ENCODE measurements around the gene SYNGR3.
"Not testable (repeated sequence)": the region's sequence is repeated elsewhere in the genome, so short reads cannot be mapped to it uniquely, and the experiment has no call there.

Gene SYNGR3

GRCh38 chr16:1989209-1990100, at the start of gene SYNGR3:
SYNGR3 (plus strand) TSS chr16:1989970; CDS start chr16:1990103, 133 bp downstream.
- in situ Hi-C loops (cut with MboI; ENCODE audit: low sequenced_read_pairs) = no loop called here

GRCh38 chr16:1940273-1941161, 49.3 kb upstream of the SYNGR3 start:
- in situ Hi-C loops (cut with MboI; ENCODE audit: low sequenced_read_pairs) = no loop called here

- in situ Hi-C loops (cut with MboI; ENCODE audit: low sequenced_read_pairs) = no loop called here
Measured at GRCh38 chr16:1941162-1942046, 48.4 kb upstream of the SYNGR3 start.

- in situ Hi-C loops (cut with MboI; ENCODE audit: low sequenced_read_pairs) = no loop called here
Measured at GRCh38 chr16:1942047-1942809, 47.5 kb upstream of the SYNGR3 start.

GRCh38 chr16:1942810-1943726, 46.7 kb upstream of the SYNGR3 start, which contains the start of gene MSRB1:
MSRB1 (minus strand) TSS chr16:1943199; CDS start chr16:1943156, 43 bp downstream.
- in situ Hi-C loops (cut with MboI; ENCODE audit: low sequenced_read_pairs) = no loop called here

- in situ Hi-C loops (cut with MboI; ENCODE audit: low sequenced_read_pairs) = no loop called here
Measured at GRCh38 chr16:1944612-1945199, 45.1 kb upstream of the SYNGR3 start.

GRCh38 chr16:1945559-1946391, 44.0 kb upstream of the SYNGR3 start:
- in situ Hi-C loops (cut with MboI; ENCODE audit: low sequenced_read_pairs) = no loop called here

- in situ Hi-C loops (cut with MboI; ENCODE audit: low sequenced_read_pairs) = no loop called here
Measured at GRCh38 chr16:1946495-1947368, 43.0 kb upstream of the SYNGR3 start.

- in situ Hi-C loops (cut with MboI; ENCODE audit: low sequenced_read_pairs) = no loop called here
Measured at GRCh38 chr16:1947369-1947670, 42.5 kb upstream of the SYNGR3 start.

GRCh38 chr16:1949507-1949906, 40.3 kb upstream of the SYNGR3 start:
- in situ Hi-C loops (cut with MboI; ENCODE audit: low sequenced_read_pairs) = no loop called here

GRCh38 chr16:1950047-1950446, 39.7 kb upstream of the SYNGR3 start:
- in situ Hi-C loops (cut with MboI; ENCODE audit: low sequenced_read_pairs) = no loop called here

GRCh38 chr16:1950559-1950958, 39.2 kb upstream of the SYNGR3 start:
- in situ Hi-C loops (cut with MboI; ENCODE audit: low sequenced_read_pairs) = no loop called here

- in situ Hi-C loops (cut with MboI; ENCODE audit: low sequenced_read_pairs) = no loop called here
Measured at GRCh38 chr16:1953734-1954133, 36.0 kb upstream of the SYNGR3 start.

- in situ Hi-C loops (cut with MboI; ENCODE audit: low sequenced_read_pairs) = not testable (repeated sequence)
Measured at GRCh38 chr16:1957434-1958142, 32.2 kb upstream of the SYNGR3 start.

GRCh38 chr16:1958143-1958491, 31.7 kb upstream of the SYNGR3 start:
- in situ Hi-C loops (cut with MboI; ENCODE audit: low sequenced_read_pairs) = not testable (repeated sequence)

- in situ Hi-C loops (cut with MboI; ENCODE audit: low sequenced_read_pairs) = no loop called here
Measured at GRCh38 chr16:1958715-1959268, 31.0 kb upstream of the SYNGR3 start.

All from HL-60/S4 treated with phorbol 12-myristate 13-acetate at 8.2 ng/mL for 4 days and 3 days (cell line).